NCI-H2196 (cell line): Measurements from ENCODE around the gene HPSE2.
A peak's percentile ranks its signal among the peaks of the same experiment; 100 is the strongest.
"Not testable (repeated sequence)": the region's sequence is repeated elsewhere in the genome, so short reads cannot be mapped to it uniquely, and the experiment has no call there.

Experiments used
- DNase-seq: peaks from one replicate; lab custom pipeline; 2025; ENCODE audit not compliant: unreplicated experiment; lab: John Stamatoyannopoulos, UW

HPSE2 gene

DNA sequence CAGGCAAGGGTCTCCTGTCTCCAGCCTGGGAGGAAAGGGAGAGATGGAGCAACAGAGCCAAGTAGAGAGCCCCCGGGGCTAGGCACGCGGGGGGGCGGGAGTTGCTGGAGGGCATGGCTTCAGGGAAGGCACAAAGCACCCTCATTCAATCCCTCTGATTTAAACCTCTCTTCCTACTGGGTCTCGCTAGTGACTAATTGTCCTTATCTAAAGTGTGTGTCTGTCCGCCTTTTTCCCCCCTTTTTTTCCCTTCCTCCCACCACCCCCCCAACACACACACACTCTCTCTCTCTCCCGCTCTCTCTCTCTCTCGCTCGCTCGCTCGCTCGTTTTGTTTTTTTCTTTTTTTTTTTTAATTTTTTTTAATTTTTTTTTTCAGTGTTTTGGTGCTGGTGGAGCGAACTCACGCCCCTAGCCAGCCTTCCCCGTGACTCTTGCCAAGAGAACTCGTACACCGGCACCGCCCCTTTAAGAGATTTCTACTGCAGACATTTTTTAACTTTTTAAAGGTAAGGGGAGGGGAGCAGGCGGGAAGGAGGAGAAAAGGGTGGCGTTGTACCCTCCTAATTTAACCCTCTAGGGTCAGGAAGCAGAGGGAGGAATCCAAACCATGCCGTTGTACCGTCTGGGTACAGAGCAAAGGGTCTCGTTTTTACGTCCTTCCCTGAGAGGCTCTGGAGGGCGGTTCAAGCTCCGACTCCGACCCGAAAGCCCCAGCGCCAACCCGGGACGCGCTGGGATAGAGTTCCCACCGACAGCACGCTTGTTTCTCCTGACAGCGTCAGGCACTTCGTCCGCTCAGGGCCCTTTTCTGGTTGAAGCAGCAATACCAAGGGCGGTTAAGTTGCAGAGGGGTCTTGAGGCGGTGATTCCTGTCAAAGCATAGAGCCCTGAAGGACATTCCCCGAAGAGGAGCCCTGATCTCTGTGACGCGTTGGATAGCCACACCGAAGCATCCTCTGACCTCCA lies at the start of gene HPSE2:
Gene HPSE2, minus strand, starts transcription at position 195 of the 969 bp plus-strand sequence.
- no peak for DNase-seq

DNA sequence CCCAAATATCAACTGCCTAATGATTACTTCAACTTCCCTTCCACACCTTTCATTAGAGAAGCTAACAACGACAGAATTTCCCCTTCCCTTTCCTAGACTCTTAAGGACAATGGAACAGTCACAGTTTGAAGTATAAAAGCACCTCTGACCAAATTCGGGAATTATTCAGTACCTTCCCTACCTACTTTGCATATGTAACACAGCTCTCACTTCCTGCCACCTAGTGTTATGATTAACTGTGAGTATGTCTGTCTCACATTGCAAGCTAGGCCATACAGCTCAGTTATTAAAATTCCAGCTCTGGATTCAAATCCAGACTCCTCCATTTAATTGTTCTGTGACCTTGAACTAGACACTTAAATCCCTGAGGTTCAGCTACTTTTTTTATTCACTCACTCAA lies 44.8 kb upstream of the HPSE2 start:
- DNase-seq, result no peak

DNA sequence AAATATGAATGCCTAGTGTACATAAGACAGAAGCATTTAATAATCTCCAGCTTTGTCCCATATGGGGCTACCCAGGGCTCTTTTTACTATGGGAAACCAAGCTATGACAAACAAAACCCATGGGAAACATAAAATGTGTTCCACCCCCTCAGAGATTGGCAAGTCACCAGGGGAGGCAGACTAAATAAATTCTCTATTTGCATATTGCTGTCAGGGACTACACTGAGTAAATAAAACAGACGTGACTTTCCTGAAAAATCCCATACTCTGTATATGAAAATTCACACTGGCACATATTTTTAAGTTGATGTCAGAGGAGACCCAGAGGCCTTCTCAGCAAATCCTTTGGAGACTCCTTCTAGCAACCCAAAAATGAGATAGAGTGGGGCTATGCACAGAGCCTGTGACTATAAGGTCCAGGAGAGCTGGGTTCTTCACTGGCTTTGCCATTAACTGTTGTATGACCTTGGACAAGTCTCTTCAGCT lies 44.0 kb upstream of the HPSE2 start:
- no peak for DNase-seq

DNA sequence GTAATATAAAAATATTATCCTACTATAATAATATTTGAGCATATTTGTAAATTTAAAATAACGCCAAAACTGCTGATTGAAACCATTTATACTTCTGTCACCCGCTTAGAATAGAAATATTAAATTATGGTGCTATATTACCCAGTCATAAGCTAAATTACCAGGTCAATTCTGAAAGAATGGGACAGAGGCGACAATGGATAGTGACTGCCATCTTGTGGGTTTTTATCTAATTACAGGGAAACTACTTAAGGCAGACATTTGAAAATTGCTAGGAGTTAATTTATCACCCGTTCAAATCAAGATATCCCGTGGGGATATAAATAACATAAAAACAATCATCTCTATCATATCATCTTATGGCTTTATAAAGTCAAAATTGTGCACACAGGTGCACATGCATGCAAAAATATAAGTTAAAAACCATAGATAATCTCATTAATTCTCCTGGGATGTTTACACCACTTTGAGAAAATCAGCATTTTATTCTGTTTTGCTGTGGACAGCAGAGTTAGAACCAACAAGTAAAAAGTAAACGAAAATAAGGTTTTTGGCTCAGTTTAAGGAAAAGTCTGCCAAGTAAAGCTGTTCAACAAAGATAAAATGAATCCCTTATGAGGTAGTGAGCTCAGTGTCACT lies 41.3 kb upstream of the HPSE2 start:
- no peak for DNase-seq

DNA sequence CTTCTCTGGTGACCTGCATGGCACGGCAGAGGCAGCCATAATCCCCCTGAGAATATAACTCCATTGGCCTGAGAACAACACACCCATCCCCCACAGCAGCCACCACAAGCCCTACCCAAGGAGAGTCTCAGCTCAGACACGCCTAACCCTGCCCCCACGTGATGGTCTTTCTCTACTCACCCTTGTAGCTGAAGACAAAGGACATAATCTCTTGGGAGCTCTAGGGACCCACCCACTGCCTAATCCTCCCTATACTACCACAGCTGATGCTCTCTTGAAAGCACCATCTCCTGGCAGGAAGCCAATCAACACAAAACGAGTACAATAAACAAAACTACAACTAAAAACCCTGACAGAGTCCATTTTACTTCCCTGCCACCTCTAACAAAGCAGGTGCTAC lies 30.7 kb upstream of the HPSE2 start:
- DNase-seq, result no peak

DNA sequence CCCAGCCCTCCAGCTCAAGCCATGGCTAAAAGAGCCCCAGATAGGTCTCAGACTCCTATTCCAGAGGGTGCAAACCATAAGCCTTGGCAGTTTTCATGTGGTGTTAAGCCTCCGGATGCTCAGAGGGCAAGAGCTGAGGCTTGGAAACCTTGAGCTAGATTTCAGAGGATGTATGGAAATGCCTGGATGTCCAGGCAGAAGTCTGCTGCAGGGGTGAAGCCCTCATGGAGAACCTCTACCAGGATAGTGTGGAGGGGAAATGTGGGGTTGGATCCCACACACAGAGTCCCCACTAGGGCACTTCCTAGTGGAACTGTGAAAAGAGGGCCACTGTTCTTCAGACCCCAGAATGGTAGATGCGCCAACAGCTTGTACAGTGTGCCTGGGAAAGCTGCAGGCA lies 13.2 kb upstream of the HPSE2 start:
- no peak for DNase-seq

DNA sequence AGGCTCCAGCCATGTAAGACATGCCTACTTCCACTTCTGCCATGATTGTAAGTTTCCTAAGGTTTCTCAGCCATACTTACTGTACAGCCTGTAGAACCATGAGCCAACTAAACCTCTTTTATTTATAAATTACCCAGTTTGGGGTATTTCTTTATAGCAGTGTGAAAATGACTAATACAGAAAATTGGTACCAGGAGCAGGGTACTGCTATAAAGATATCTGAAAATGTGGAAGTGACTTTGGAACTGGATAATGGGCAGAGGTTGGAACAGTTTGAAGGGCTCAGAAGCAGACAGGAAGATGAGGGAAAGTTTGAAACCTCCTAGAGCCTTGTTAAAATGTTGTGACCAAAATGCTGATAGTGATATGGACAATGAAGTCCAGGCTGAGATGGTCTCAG lies 12.2 kb upstream of the HPSE2 start:
- not testable (repeated sequence) for DNase-seq

DNA sequence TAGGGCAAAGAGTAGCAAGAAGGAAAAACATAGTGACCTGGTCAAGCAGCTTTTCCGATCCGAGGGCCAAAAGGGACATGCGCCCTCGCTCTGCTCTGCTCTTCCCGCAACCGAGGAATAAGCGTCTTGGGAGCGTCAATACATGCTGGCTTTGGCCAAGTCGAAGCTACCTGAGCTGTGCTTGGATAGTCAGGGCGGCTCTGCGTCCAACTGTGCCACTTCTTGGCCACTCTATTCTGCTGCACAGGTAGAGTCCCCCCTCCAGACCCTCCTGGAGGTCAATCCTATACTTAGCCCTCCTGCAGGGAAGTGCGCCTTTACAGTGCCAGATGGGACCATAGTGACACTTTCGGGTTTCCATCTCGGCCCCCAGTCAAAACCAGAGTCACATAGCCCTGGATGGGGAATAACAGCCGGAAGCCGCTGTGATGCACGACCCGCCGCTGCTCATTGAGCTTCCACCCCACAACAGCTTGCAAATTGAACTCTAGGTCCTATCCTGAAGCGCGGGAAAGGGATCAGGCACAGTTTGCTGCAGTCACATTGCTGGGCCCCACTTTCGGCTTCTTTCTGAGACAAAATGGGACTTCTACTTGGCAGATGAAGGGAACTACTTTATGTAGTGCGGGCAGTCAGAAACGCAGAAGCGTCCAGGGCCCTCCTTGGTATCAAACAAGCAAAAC lies 1.1 kb upstream of the HPSE2 start:
- no peak for DNase-seq

DNA sequence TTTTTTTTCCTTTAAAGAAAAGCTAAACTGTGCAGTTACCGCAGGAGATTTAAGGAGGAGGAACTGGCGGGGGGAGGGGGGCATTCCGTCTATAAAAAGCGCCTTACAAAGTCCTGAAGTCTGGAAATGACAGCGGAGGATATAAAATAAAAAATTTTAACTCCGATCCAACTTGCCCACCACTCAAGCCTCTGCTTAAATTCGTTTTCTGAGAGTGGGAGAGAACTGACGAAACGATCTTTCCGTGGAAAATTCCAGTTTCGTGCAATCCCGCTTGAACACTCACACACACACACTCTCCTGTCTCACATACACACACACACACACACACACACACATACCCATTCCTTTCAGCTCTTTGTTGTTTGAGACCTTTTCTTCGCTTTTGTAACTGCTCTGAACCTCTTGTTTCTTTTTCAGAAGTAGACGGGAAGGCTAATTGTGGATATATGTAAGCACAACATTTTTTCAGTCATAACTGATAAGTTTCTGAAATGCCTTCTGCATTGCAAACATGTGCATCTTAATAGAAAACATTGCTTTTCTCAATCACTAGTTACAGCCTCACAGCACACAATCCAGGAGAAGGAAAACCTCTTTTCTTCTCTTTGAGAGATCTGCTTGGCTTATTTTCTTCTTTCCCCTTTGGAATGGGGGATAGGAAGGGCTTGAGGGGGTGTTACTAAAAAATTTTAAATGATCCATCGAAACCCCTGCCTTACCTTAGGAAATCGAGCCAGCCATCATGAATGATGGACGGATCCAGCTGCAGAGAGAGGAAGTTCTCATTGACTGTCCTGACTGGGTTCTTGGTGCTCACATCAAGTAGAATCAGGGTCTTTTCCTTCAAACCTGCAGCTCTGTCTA lies 628 bp downstream of the HPSE2 start:
- no peak for DNase-seq

DNA sequence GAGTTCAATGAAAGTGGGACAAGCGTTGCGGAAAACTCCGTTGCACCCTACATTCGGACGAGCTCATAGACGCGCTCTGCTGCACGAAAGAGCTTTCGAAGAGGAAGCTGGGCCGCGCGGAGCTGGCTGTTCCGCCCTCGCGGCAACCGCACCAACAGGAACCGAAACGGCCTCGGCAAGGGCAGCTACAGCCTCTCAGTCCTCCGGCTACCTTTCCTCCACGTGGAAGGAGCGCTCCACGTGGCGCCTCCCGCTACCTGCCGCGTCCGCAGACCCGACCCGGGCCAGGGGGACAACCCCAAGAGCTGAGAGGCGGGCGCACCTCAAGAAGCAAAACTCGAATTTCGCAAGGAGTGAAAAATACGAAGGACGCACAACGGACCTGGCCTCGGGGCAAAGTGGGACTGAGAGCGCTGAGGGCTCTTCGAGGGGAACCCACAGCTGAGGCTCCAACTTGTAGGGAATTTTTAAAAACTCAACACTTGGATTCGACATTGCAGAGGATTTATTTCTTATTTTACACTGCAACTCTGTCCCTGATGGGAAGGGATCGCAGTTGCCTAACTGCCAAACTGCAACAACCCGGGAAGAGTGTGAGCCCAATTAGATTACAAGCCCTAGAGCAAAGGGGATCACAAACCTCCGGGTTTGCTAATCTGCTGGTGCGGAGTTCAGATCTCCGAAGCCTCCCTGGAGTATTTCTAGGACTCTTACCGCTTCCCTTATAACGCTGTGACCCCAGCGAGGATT lies 1.4 kb downstream of the HPSE2 start:
- no peak for DNase-seq

DNA sequence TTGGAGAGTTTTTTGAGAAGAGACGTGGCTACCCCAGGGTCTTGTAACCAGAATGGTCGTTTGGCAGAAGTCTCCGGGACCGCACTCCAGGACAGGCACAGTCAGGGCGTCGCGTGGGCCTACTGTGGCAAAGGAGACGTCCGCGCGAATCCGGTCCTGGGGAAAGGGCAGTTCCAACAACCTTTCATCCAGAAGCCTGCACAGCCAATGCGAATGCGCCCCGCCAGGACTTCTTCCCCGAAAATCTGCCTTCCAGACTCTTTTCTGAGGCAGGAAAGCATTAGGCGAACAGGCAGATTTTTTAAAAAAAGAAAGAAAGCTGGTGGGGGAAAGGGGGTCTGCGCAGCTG lies 2.0 kb downstream of the HPSE2 start:
- DNase-seq, result no peak

DNA sequence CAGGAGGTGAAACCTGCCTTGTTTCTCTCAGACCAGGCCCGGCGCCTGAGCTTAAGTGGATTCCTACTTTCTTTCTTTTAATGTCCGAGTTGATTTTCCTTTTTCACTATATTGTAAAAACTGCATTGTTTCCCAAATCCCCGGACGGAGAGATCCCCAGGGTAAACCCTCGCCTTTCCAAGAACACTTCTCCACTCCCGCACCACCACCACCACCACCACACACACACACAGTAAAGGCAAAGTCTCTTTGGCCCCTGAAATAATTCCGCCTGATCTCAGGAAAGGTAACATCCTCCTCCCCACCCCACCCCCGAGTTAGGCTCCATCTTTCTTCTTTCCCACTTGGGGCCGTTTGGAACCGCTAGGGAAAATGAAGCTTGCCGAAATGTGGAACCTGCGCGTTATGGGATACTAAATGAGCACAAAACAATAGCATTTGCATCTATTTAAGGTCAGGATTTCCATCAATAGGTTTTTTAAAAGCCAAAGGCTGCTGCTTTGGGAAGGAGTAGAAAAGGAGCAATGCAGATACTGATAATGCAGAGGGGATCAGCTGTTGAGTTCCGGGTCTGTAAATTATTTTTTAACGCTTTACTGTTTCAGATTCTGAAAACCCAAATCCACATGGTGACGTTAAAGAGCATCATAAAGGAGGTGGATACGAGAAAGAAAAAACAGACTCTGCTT lies 2.5 kb downstream of the HPSE2 start:
- DNase-seq, result no peak

DNA sequence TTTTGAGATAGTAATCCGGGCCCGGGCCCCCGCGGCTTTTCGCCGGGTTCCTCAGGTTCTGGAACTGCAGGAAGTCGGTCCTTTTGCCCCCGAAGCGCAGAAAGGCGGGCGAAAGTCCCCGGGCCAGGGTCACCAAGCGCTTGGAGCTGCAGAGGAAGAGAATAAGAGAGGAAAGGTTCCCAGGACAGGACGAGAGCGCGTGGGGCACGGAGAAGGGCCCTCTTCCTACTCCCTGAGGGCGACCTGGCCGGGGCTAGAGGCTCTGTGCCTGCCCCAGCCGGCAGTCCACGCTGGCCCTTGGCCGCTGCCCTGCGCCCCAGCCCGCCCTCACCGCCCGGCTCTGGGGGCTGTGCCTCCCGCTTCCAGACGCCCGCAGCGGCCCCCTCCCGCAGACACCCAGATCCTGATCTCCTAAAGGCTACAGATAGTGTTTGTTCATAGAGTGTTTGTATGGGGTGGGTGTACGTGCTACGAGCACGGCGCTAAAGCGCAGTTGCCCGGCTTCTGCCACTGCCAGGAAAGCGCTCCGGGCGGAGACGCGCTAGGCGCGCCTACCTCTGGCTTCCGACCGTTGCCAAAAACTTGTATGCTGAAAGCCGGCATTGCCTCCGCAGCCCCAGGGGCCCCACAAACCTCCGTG lies 3.2 kb downstream of the HPSE2 start:
- DNase-seq, result no peak

DNA sequence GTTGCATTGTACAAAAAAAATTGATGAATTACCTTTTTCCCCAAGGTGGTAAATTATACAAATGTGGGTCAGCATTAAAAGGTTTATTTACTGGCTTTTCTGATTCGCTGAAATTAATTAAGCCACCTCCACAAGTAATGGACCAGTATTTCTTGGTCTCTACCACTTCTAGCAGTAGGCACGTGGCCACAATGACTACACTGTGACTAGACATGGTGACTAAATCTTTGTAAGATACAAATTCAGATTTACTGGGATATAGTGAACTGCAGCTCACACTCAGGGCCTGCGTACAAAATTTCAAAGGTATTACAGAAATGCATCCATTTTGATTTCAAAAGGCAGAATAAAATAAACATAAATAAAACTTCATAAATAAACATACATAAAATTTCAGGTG lies 10.9 kb downstream of the HPSE2 start:
- DNase-seq, result no peak

DNA sequence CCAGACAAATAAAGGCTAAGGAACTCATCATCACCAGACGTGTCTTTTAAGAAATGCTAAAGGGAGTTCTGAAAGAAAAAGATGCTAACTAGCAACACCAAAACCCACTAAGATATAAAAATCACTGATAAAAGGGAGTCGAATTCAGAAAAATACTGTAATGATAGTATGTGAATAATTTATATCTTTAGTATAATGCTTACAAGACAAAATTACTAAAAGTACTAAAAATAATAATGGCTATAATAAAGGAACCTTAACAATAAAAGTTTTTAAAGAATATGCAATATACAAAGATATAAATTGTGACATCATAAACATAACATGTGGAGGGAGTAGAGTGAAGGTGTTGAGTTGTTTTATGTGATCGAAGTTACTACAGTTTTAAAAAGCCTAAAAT lies 28.3 kb downstream of the HPSE2 start:
- no peak for DNase-seq

DNA sequence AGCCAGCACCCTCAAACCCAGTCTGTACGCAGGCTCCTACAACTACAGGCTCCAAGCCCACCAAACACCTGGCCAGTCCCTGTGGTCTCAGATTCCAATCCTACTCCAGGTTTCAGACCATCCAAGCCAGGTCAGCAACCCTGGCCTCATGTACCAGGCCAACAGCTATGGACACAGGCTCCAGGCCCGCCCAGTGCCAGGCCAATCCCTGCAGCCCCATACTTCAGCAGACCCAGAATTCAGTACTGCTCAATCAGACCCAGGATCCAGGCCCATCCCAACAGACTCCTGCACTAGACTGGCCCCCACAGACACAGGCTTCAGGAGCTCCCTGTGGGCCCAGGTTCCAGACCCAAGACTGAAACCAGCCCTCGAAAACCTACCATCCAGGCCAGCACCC lies 32.3 kb downstream of the HPSE2 start:
- no peak for DNase-seq

DNA sequence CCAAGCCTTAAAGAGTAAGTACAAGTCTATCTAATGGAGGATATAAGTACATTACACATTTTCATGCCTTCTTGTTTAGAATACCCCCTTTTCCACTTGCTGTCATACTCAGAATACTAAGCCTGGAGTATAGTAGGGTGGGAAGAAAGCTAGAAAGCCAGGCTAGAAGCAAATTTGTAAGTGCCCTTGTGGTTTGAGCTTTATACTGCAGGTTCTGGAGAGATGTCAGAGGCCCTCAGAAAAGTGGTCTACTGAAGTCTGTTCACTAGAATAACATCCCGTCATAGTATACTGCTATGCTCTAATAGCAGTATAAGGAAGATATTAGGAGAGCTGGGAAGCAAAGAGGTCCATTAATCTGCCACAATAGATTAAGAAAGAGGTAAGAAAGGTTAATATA lies 62.7 kb downstream of the HPSE2 start:
- no peak for DNase-seq

DNA sequence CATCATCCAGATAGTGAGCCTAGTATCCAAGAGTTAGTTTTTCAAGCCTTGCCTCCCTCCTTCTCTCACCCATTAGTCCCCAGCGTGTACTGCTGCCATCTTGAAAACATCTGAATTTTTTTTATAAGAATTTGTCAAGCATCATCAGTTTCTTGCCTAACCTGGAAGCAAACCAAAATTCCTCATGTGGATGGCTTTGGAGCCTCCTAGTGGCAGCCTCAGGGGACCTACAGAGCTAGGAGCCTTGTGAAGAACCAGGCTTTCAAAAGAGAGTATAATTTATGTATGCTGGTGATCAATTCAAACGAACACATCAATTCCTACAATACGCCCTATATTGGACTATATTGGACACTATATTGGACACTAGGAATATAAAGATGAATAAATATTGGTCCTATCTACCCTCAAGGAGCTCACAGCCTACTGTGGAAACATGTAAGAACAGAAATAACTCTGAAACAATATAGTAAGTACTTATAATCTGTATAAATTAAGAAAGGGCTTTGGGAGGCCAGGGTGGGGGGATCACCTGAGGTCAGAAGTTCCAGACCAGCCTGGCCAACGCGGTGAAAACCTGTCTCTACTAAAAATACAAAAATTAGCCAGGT lies 63.4 kb downstream of the HPSE2 start:
- DNase-seq, result peak; percentile 38
